Prostate gland (tissue), 2 donors: Measurements from ENCODE around the gene HMGB3. TPM values are rescaled to one million over a fixed set of nuclear protein-coding genes. Genes with fewer than 3 reads are reported as not detected.

Source experiments
- DNase-seq: peaks from one replicate; pipeline ENCODE4 v3.0.0-alpha.2; 2019; ENCODE audit warnings: low spot score
- H3K27ac ChIP-seq, 2 donors: fragments of 200-600 bp; sonication (generic); 2 replicates each; pipeline ENCODE4 v1.5.1; 2017 to 2019
- H3K27me3 ChIP-seq: fragments of 200-600 bp; sonication (generic); replicated peaks from 2 replicates; pipeline ENCODE4 v1.5.1; 2019; ENCODE audit not compliant: insufficient read depth
- H3K36me3 ChIP-seq, 2 donors: fragments of 200-600 bp; sonication (generic); 1 replicate in 1 of 2; 2 replicates in 1 of 2; pipeline versions ENCODE4 v1.5.1 to v1.8.1; 2017 to 2019
- H3K4me1 ChIP-seq: fragments of 200-600 bp; sonication (generic); replicated peaks from 2 replicates; pipeline ENCODE4 v1.5.1; 2019
- H3K4me3 ChIP-seq, 2 donors: fragments of 200-600 bp; sonication (generic); 2 replicates each; pipeline ENCODE4 v1.5.1; 2017 to 2019
- H3K9me3 ChIP-seq: fragments of 200-600 bp; sonication (generic); 2 replicates; pipeline ENCODE4 v1.5.1; 2017
- POLR2A ChIP-seq: fragments of 450-650 bp; IDR thresholded peaks from one replicate; pipeline ENCODE4 v1.6.1; 2016; ENCODE audit warnings: antibody characterized with exemption, mild to moderate bottlenecking
- POLR2AphosphoS5 ChIP-seq: sonication (generic); formaldehyde crosslinking; IDR thresholded peaks from one replicate; pipeline ENCODE4 v1.6.1; 2017; ENCODE audit warnings: antibody characterized with exemption
- WGBS: methylation state at CpG from one replicate; pipeline ENCODE4 v1.1.5; 2018; 5-methylcytosine and 5-hydroxymethylcytosine counted together
- intact Hi-C: fragments of 100-400 bp; cut with DNase I; formaldehyde crosslinking; loops from one replicate; pipeline ENCODE4 v1.14.2; 2022
- small RNA-seq, 2 donors: library from RNA; depleted of rRNA; stranded (forward); fragments of <200 nt; gene quantifications; one replicate each; pipeline ENCODE3, GENCODE V24; 2016
- total RNA-seq, 2 donors: library from RNA; depleted of rRNA; stranded (reverse); fragments of >200 nt; gene quantifications; one replicate each; pipeline ENCODE4 v1.1.0, GENCODE V29; 2016
- TF ChIP-seq, protein P1 (sequence below), 4 experiments: fragments of 200-600 bp in 2 of 4; fragments of 450-650 bp in 2 of 4; sonication (generic) in 2 of 4; IDR thresholded peaks; 1 replicate in 3 of 4; 2 replicates in 1 of 4; pipeline ENCODE4 v1.5.1; 2016 to 2019; ENCODE audit warnings: antibody characterized with exemption in 4 of 4, mild to moderate bottlenecking in 2 of 4, moderate library complexity in 2 of 4

HMGB3 gene
- total RNA-seq, 2 donors from 2014 or later = 7.5 to 11.8 TPM

DNA sequence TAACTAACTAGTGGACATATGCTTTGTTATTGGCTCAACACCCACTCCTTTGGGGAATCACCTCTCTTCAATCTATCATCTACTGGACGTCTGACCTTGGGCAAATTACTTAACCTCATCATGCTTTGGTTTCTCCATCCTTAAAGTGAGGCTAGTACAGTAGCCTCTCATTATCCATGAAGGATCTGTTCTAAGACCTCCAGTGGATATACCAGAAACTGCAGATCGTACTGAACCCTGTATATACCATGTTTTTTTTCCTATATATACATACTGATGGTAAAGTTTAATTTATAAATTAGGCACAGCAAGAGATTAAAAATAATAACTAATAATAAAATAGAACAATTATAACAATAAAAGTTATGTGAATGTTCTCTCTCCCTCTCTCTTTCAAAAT is 56.2 kb downstream of the HMGB3 start:
- intact Hi-C loops = no loop called here
- Histone ChIP-seq H3K4me3 (no peak overlapping the region), H3K9me3 (no peaks in the 10 kb centered on the region), H3K27ac (no peak overlapping the region), H3K27me3 (no peaks in the 10 kb centered on the region), H3K36me3 (no peaks in the 10 kb centered on the region), H3K4me1 (no peaks in the 10 kb centered on the region)
- no peak for TF ChIP-seq POLR2A
- TF ChIP-seq POLR2AphosphoS5 = no peak
- TF ChIP-seq, protein P1, sequence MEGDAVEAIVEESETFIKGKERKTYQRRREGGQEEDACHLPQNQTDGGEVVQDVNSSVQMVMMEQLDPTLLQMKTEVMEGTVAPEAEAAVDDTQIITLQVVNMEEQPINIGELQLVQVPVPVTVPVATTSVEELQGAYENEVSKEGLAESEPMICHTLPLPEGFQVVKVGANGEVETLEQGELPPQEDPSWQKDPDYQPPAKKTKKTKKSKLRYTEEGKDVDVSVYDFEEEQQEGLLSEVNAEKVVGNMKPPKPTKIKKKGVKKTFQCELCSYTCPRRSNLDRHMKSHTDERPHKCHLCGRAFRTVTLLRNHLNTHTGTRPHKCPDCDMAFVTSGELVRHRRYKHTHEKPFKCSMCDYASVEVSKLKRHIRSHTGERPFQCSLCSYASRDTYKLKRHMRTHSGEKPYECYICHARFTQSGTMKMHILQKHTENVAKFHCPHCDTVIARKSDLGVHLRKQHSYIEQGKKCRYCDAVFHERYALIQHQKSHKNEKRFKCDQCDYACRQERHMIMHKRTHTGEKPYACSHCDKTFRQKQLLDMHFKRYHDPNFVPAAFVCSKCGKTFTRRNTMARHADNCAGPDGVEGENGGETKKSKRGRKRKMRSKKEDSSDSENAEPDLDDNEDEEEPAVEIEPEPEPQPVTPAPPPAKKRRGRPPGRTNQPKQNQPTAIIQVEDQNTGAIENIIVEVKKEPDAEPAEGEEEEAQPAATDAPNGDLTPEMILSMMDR (IDR thresholded peaks at IDR 0.05) = no peak
- whole genome bisulfite sequencing = 65% methylated on average over 2 of the region's 2 CpGs
- DNase-seq = no peak

Small RNA genes lying within 50 kb of the gene (small RNA-seq; reads per million reads assigned to genes)
- gene RNA5SP525 (0 reads per million in 2 donors), gene RNU6-383P (0 to 0.09 reads per million in 2 donors), gene RPL12P50 (0 reads per million in 2 donors)

Other genes starting within 250 kb of the HMGB3 start
- 10 to 100 TPM; 32.6 to 53.3 TPM for gene CD99L2, start 84.7 kb upstream of the HMGB3 start, total RNA-seq
- not detected for gene GPR50, start 193.2 kb downstream of the HMGB3 start, total RNA-seq